HEK293 (cell line): Measurements from ENCODE around the gene RPS6KA1.

Experiments used
- CTCF ChIA-PET: fragments of 350-600 bp; formaldehyde crosslinking; extraction: SDS; loops from one replicate; lab custom pipeline; 2021; ENCODE audit warnings: antibody characterized with exemption; lab: Yijun Ruan, JAX
- POLR2A ChIA-PET: fragments of 300-600 bp; formaldehyde crosslinking; extraction: SDS; loops from one replicate; lab custom pipeline; 2020; ENCODE audit warnings: antibody characterized with exemption, inconsistent platforms; lab: Yijun Ruan, JAX
- H3K27ac ChIP-seq: fragments of 200-500 bp; sonication (Bioruptor generic); 2 replicates; pipeline ENCODE4 v1.5.1; 2014; ENCODE audit warnings: low read depth, low read length, control low read depth, inconsistent platforms; ENCODE audit errors: extremely low read depth
- H3K36me3 ChIP-seq, 2 experiments: fragments of 200-500 bp in 1 of 2; sonication (Bioruptor generic) in 1 of 2; 1 replicate in 1 of 2; 2 replicates in 1 of 2; pipeline ENCODE4 v1.5.1; 2014 to 2017; ENCODE audit warnings: inconsistent platforms in 2 of 2, low read length in 2 of 2; ENCODE audit not compliant: control insufficient read depth in 2 of 2, insufficient read depth in 1 of 2
- H3K4me1 ChIP-seq: fragments of 200-500 bp; sonication (Bioruptor generic); 2 replicates; pipeline ENCODE4 v1.5.1; 2014; ENCODE audit warnings: mild to moderate bottlenecking, low read length, inconsistent platforms; ENCODE audit not compliant: control insufficient read depth, insufficient read depth
- H3K4me3 ChIP-seq: 2 replicates; pipeline ENCODE4 v1.5.1; 2011; ENCODE audit warnings: low read depth, mild to moderate bottlenecking, control low read depth, low read length, moderate library complexity
- H3K9me3 ChIP-seq: fragments of 200-500 bp; sonication (Bioruptor generic); 2 replicates; pipeline ENCODE4 v1.5.1; 2014; ENCODE audit warnings: low read depth, low read length, inconsistent platforms; ENCODE audit not compliant: control insufficient read depth, insufficient read depth
- AEBP2 ChIP-seq: fragments of 450-650 bp; formaldehyde crosslinking; IDR thresholded peaks from 2 replicates; pipeline ENCODE4 v1.5.1; 2016; ENCODE audit warnings: missing biosample characterization, missing genetic modification characterization, borderline replicate concordance
- EGR2 ChIP-seq: fragments of 450-650 bp; formaldehyde crosslinking; IDR thresholded peaks from 2 replicates; pipeline ENCODE4 v1.5.1; 2016; ENCODE audit warnings: low read depth, missing biosample characterization, missing genetic modification characterization
- MYNN ChIP-seq: fragments of 450-650 bp; formaldehyde crosslinking; IDR thresholded peaks from 2 replicates; pipeline ENCODE4 v1.5.1; 2016; ENCODE audit warnings: missing biosample characterization, missing genetic modification characterization, borderline replicate concordance
- SCRT2 ChIP-seq: fragments of 450-650 bp; formaldehyde crosslinking; IDR thresholded peaks from 2 replicates; pipeline ENCODE4 v1.5.1; 2016; ENCODE audit warnings: missing biosample characterization, missing genetic modification characterization
- TSHZ1 ChIP-seq: fragments of 450-650 bp; formaldehyde crosslinking; IDR thresholded peaks from 2 replicates; pipeline ENCODE4 v1.5.1; 2016; ENCODE audit warnings: missing biosample characterization, missing genetic modification characterization, borderline replicate concordance
- YY1 ChIP-seq: fragments of 450-650 bp; formaldehyde crosslinking; IDR thresholded peaks from 2 replicates; pipeline ENCODE4 v1.5.1; 2018; ENCODE audit warnings: missing biosample characterization, missing genetic modification characterization
- ZFHX2 ChIP-seq: fragments of 450-650 bp; formaldehyde crosslinking; conservative IDR thresholded peaks from 2 replicates; pipeline ENCODE4 v1.5.1; 2016; ENCODE audit warnings: missing biosample characterization, missing genetic modification characterization
- ZFP41 ChIP-seq: fragments of 450-650 bp; formaldehyde crosslinking; IDR thresholded peaks from 2 replicates; pipeline ENCODE4 v1.5.1; 2016; ENCODE audit warnings: missing biosample characterization, missing genetic modification characterization, borderline replicate concordance
- ZNF133 ChIP-seq: fragments of 450-650 bp; formaldehyde crosslinking; IDR thresholded peaks from 2 replicates; pipeline ENCODE4 v1.5.1; 2016; ENCODE audit warnings: missing biosample characterization, missing genetic modification characterization
- ZNF214 ChIP-seq: fragments of 450-650 bp; formaldehyde crosslinking; IDR thresholded peaks from 2 replicates; pipeline ENCODE4 v1.5.1; 2017; ENCODE audit warnings: missing biosample characterization, mild to moderate bottlenecking, missing genetic modification characterization, borderline replicate concordance
- ZNF391 ChIP-seq: fragments of 450-650 bp; formaldehyde crosslinking; IDR thresholded peaks from 2 replicates; pipeline ENCODE4 v1.5.1; 2016; ENCODE audit warnings: low read depth, missing biosample characterization, missing genetic modification characterization, borderline replicate concordance
- ZNF394 ChIP-seq: fragments of 450-650 bp; formaldehyde crosslinking; IDR thresholded peaks from 2 replicates; pipeline ENCODE4 v1.5.1; 2016; ENCODE audit warnings: missing biosample characterization, missing genetic modification characterization, mild to moderate bottlenecking, moderate library complexity, borderline replicate concordance
- ZNF449 ChIP-seq: fragments of 450-650 bp; formaldehyde crosslinking; IDR thresholded peaks from 2 replicates; pipeline ENCODE4 v1.5.1; 2017; ENCODE audit warnings: missing biosample characterization, mild to moderate bottlenecking, missing genetic modification characterization, moderate library complexity
- ZNF600 ChIP-seq: fragments of 450-650 bp; formaldehyde crosslinking; IDR thresholded peaks from 2 replicates; pipeline ENCODE4 v1.5.1; 2016; ENCODE audit warnings: missing biosample characterization, missing genetic modification characterization
- ZNF623 ChIP-seq: fragments of 450-650 bp; formaldehyde crosslinking; IDR thresholded peaks from 2 replicates; pipeline ENCODE4 v1.5.1; 2016; ENCODE audit warnings: missing biosample characterization, missing genetic modification characterization
- ZNF677 ChIP-seq: fragments of 450-650 bp; IDR thresholded peaks from 2 replicates; pipeline ENCODE4 v1.5.0; 2018; ENCODE audit warnings: missing biosample characterization, mild to moderate bottlenecking, missing genetic modification characterization, moderate library complexity
- ZNF747 ChIP-seq: fragments of 450-650 bp; formaldehyde crosslinking; IDR thresholded peaks from 2 replicates; pipeline ENCODE4 v1.5.1; 2016; ENCODE audit warnings: missing biosample characterization, missing genetic modification characterization
- ZNF837 ChIP-seq: fragments of 450-650 bp; formaldehyde crosslinking; IDR thresholded peaks from 2 replicates; pipeline ENCODE4 v1.5.1; 2016; ENCODE audit warnings: missing biosample characterization, missing genetic modification characterization

Gene RPS6KA1

GRCh38 chr1:26557008-26557407 lies 27.4 kb downstream of the RPS6KA1 start:
- no peak overlapping the region for H3K27ac ChIP-seq
- H3K4me1 ChIP-seq: no peaks in the 10 kb centered on the region
- POLR2A ChIA-PET: no interaction called here
- H3K36me3 ChIP-seq: peaks cover 0 to 83% of the 10 kb centered on the region in 2 experiments; a peak in 1 of 3 replicates
- no peak for TF ChIP-seq ZNF747
- TF ChIP-seq EGR2 (tag by site-specific recombination): peak; percentile 76
- TF ChIP-seq ZFHX2 (tag by site-specific recombination): peak; percentile 54
- CTCF ChIA-PET: interaction anchor here (0.6 kb wide), 1 partner anchor 131 kb away, joined by 3 read pairs; no protein-coding TSS in a partner anchor
- no peak overlapping the region for H3K4me3 ChIP-seq
- H3K9me3 ChIP-seq: no peaks in the 10 kb centered on the region

- ChIA-PET POLR2A (no interaction called here), CTCF (interaction anchor here (0.6 to 2.0 kb wide), 4 partner anchors 18 to 231 kb away, joined by 3 to 8 read pairs (median 4); no protein-coding TSS in a partner anchor)
- peaks cover 0 to 80% of the 10 kb centered on the region in 2 experiments; a peak in 1 of 3 replicates for H3K36me3 ChIP-seq
- no peak overlapping the region for H3K27ac ChIP-seq
- no peak for TF ChIP-seq MYNN (tag by site-specific recombination)
- H3K9me3 ChIP-seq: no peaks in the 10 kb centered on the region
- H3K4me3 ChIP-seq: no peak overlapping the region
- no peaks in the 10 kb centered on the region for H3K4me1 ChIP-seq
Observed at GRCh38 chr1:26558685-26559048, 29.1 kb downstream of the RPS6KA1 start.

GRCh38 chr1:26560403-26560780 lies 30.8 kb downstream of the RPS6KA1 start:
- Histone ChIP-seq H3K27ac (no peak overlapping the region), H3K9me3 (no peaks in the 10 kb centered on the region), H3K36me3 (peaks cover 0 to 72% of the 10 kb centered on the region in 2 experiments; a peak in 1 of 3 replicates), H3K4me3 (no peak overlapping the region)
- POLR2A ChIA-PET: interaction anchor here (1.0 kb wide), 1 partner anchor 330 kb away, joined by 3 read pairs; the partner anchor contains the start of gene GPN2
- TF ChIP-seq ZNF623 (tag by site-specific recombination) (no peak), ZNF394 (tag by site-specific recombination) (no peak), ZFP41 (tag by site-specific recombination) (no peak), ZNF391 (tag by site-specific recombination) (no peak), ZNF449 (tag by site-specific recombination) (no peak), ZNF214 (tag by site-specific recombination) (no peak), TSHZ1 (tag by site-specific recombination) (no peak), ZNF600 (tag by site-specific recombination) (no peak), YY1 (tag by site-specific recombination) (no peak), ZNF133 (tag by site-specific recombination) (no peak), ZNF677 (tag by site-specific recombination) (no peak), SCRT2 (no peak), ZNF837 (tag by site-specific recombination) (no peak), AEBP2 (tag by site-specific recombination) (no peak)
- TF ChIP-seq, all 188 proteins: peak for 0
- H3K4me1 ChIP-seq: no peaks in the 10 kb centered on the region
- CTCF ChIA-PET: interaction anchor here (2.0 kb wide), 1 partner anchor 22 kb away, joined by 8 read pairs; no protein-coding TSS in a partner anchor
